Stimulated activated memory B cell treated with anti-CD40 and anti-IgM and Interleukin-4, amounts not matched to agents 10 μg/mL and 1 μg/mL and 100 μg/mL, for 72 hours (primary cell): Measurements from ENCODE around the gene FTH1.
"Not testable (repeated sequence)": the region's sequence is repeated elsewhere in the genome, so short reads cannot be mapped to it uniquely, and the experiment has no call there.

Experiments
- ATAC-seq: fragments of 150-1000 bp; cut with Tn5 transposase; 2 replicates; pipeline ENCODE4 v1.10.0; 2021
- H3K27ac Mint-ChIP-seq: one replicate; pipeline ENCODE4 v1.8.0; 2022; ENCODE audit warnings: mild to moderate bottlenecking, mixed read lengths
- H3K27me3 Mint-ChIP-seq: one replicate; pipeline ENCODE4 v1.8.0; 2022; ENCODE audit warnings: mixed read lengths
- H3K36me3 Mint-ChIP-seq: one replicate; pipeline ENCODE4 v1.8.0; 2022; ENCODE audit warnings: mixed read lengths
- H3K4me1 Mint-ChIP-seq: one replicate; pipeline ENCODE4 v1.8.0; 2022; ENCODE audit warnings: mixed read lengths
- H3K4me3 Mint-ChIP-seq: one replicate; pipeline ENCODE4 v1.8.0; 2022; ENCODE audit warnings: mild to moderate bottlenecking, moderate library complexity, mixed read lengths
- H3K9me3 Mint-ChIP-seq: one replicate; pipeline ENCODE4 v1.8.0; 2022; ENCODE audit warnings: mixed read lengths

The FTH1 gene

GRCh38 chr11:61971248-61972111 is 4.0 kb upstream of the FTH1 start:
- H3K27ac Mint-ChIP-seq = peak overlapping the region; percentile 16

GRCh38 chr11:61969838-61970662 is 2.6 kb upstream of the FTH1 start:
- no peaks in the 10 kb centered on the region for H3K27me3 Mint-ChIP-seq
- H3K27ac Mint-ChIP-seq = no peak overlapping the region
- no peak overlapping the region for H3K4me3 Mint-ChIP-seq
- no peak for ATAC-seq
- peaks cover 4% of the 10 kb centered on the region for H3K36me3 Mint-ChIP-seq
- H3K9me3 Mint-ChIP-seq = no peaks in the 10 kb centered on the region
- peaks cover 63% of the 10 kb centered on the region for H3K4me1 Mint-ChIP-seq

More at GRCh38 chr11:61971248-61972111, 4.0 kb upstream of the FTH1 start:
- Mint-ChIP-seq H3K27me3 (no peaks in the 10 kb centered on the region), H3K36me3 (no peaks in the 10 kb centered on the region), H3K4me3 (peak overlapping the region; percentile 26), H3K9me3 (no peaks in the 10 kb centered on the region), H3K4me1 (peaks cover 57% of the 10 kb centered on the region)
- no peak for ATAC-seq

- H3K36me3 Mint-ChIP-seq = peaks cover 10% of the 10 kb centered on the region
- no peaks in the 10 kb centered on the region for H3K9me3 Mint-ChIP-seq
- H3K4me3 Mint-ChIP-seq = no peak overlapping the region
- peaks cover 69% of the 10 kb centered on the region for H3K4me1 Mint-ChIP-seq
- no peak for ATAC-seq
- no peaks in the 10 kb centered on the region for H3K27me3 Mint-ChIP-seq
- no peak overlapping the region for H3K27ac Mint-ChIP-seq
Observed at GRCh38 chr11:61969391-61969758, 1.9 kb upstream of the FTH1 start.

GRCh38 chr11:61968758-61969390 is 1.4 kb upstream of the FTH1 start:
- H3K27me3 Mint-ChIP-seq = no peaks in the 10 kb centered on the region

GRCh38 chr11:61967924-61968757 is 707 bp upstream of the FTH1 start:
- Mint-ChIP-seq H3K4me3 (peak overlapping the region; percentile 89), H3K9me3 (no peaks in the 10 kb centered on the region)

More at GRCh38 chr11:61968758-61969390, 1.4 kb upstream of the FTH1 start:
- peaks cover 74% of the 10 kb centered on the region for H3K4me1 Mint-ChIP-seq
- no peak for ATAC-seq
- peak overlapping the region; percentile 88 for H3K27ac Mint-ChIP-seq
- peaks cover 15% of the 10 kb centered on the region for H3K36me3 Mint-ChIP-seq
- no peak overlapping the region for H3K4me3 Mint-ChIP-seq
- H3K9me3 Mint-ChIP-seq = no peaks in the 10 kb centered on the region

GRCh38 chr11:61966734-61967115 is 709 bp downstream of the FTH1 start:
- peak overlapping the region; percentile 89 for H3K4me3 Mint-ChIP-seq
- H3K27ac Mint-ChIP-seq = peak overlapping the region; percentile 88
- no peaks in the 10 kb centered on the region for H3K27me3 Mint-ChIP-seq
- H3K4me1 Mint-ChIP-seq = peaks cover 75% of the 10 kb centered on the region
- ATAC-seq = no peak
- H3K36me3 Mint-ChIP-seq = peaks cover 30% of the 10 kb centered on the region
- no peaks in the 10 kb centered on the region for H3K9me3 Mint-ChIP-seq

More at GRCh38 chr11:61967924-61968757, 707 bp upstream of the FTH1 start:
- H3K36me3 Mint-ChIP-seq = peaks cover 21% of the 10 kb centered on the region
- peak; percentile 67 for ATAC-seq
- H3K4me1 Mint-ChIP-seq = peaks cover 75% of the 10 kb centered on the region
- peak overlapping the region; percentile 88 for H3K27ac Mint-ChIP-seq
- no peaks in the 10 kb centered on the region for H3K27me3 Mint-ChIP-seq

GRCh38 chr11:61964666-61965271 is 2.7 kb downstream of the FTH1 start:
- not testable (repeated sequence) for ATAC-seq, H3K9me3 Mint-ChIP-seq, H3K27me3 Mint-ChIP-seq
- Mint-ChIP-seq H3K4me3 (peak overlapping the region; percentile 89), H3K27ac (peak overlapping the region; percentile 88), H3K4me1 (peaks cover 60% of the 10 kb centered on the region), H3K36me3 (peaks cover 31% of the 10 kb centered on the region)

GRCh38 chr11:61964058-61964665 is 3.3 kb downstream of the FTH1 start:
- Mint-ChIP-seq H3K9me3 (no peaks in the 10 kb centered on the region), H3K27ac (peak overlapping the region; percentile 88), H3K36me3 (peaks cover 31% of the 10 kb centered on the region), H3K4me1 (peaks cover 58% of the 10 kb centered on the region), H3K27me3 (no peaks in the 10 kb centered on the region), H3K4me3 (no peak overlapping the region)
- ATAC-seq = no peak

- ATAC-seq = peak; percentile 59
- Mint-ChIP-seq H3K4me3 (peak overlapping the region; percentile 73), H3K4me1 (peaks cover 55% of the 10 kb centered on the region), H3K9me3 (no peaks in the 10 kb centered on the region), H3K36me3 (peaks cover 38% of the 10 kb centered on the region), H3K27me3 (no peaks in the 10 kb centered on the region), H3K27ac (peak overlapping the region; percentile 88)
Observed at GRCh38 chr11:61963282-61964057, 4.0 kb downstream of the FTH1 start.

- peaks cover 43% of the 10 kb centered on the region for H3K36me3 Mint-ChIP-seq
- H3K4me3 Mint-ChIP-seq = peak overlapping the region; percentile 73
- H3K9me3 Mint-ChIP-seq = no peaks in the 10 kb centered on the region
- peaks cover 50% of the 10 kb centered on the region for H3K4me1 Mint-ChIP-seq
- H3K27ac Mint-ChIP-seq = peak overlapping the region; percentile 88
- no peak for ATAC-seq
- H3K27me3 Mint-ChIP-seq = no peaks in the 10 kb centered on the region
Observed at GRCh38 chr11:61963016-61963281, 4.5 kb downstream of the FTH1 start.

GRCh38 chr11:61962213-61963015 is 5.0 kb downstream of the FTH1 start:
- Mint-ChIP-seq H3K27me3 (no peaks in the 10 kb centered on the region), H3K9me3 (no peaks in the 10 kb centered on the region), H3K4me3 (peak overlapping the region; percentile 73), H3K4me1 (peaks cover 49% of the 10 kb centered on the region), H3K27ac (peak overlapping the region; percentile 88), H3K36me3 (peaks cover 45% of the 10 kb centered on the region)
- ATAC-seq = no peak

GRCh38 chr11:61961570-61962212 is 5.7 kb downstream of the FTH1 start:
- no peaks in the 10 kb centered on the region for H3K27me3 Mint-ChIP-seq
- peak overlapping the region; percentile 88 for H3K27ac Mint-ChIP-seq
- peaks cover 49% of the 10 kb centered on the region for H3K4me1 Mint-ChIP-seq
- ATAC-seq = no peak
- no peak overlapping the region for H3K4me3 Mint-ChIP-seq
- peaks cover 45% of the 10 kb centered on the region for H3K36me3 Mint-ChIP-seq
- no peaks in the 10 kb centered on the region for H3K9me3 Mint-ChIP-seq
